ENCODE measurements around the gene ANKS1A. TPM values are rescaled to one million over a fixed set of nuclear protein-coding genes. Genes with fewer than 3 reads are reported as not detected.
"Not testable (repeated sequence)": the region's sequence is repeated elsewhere in the genome, so short reads cannot be mapped to it uniquely, and the experiment has no call there.

Gene ANKS1A
- total and polyA plus RNA-seq, 2 experiments from 2014 or later, result 12.1 to 31.9 TPM

GRCh38 chr6:34839666-34840352, 49.2 kb upstream of the ANKS1A start (continued):
- TF ChIP-seq ZNF462 (CRISPR knock-in tag; IDR thresholded peaks at IDR 0.05) (no peak), STAT1 (IDR thresholded peaks at IDR 0.05; ENCODE audit: unreplicated experiment) (no peak), CTCF (conservative IDR thresholded peaks at IDR 0.05; ENCODE audit: low read depth in 2 of 2) (no peak), POLR2AphosphoS5 (IDR thresholded peaks at IDR 0.05; ENCODE audit: low read depth) (no peak), CREB1 (CRISPR knock-in tag; IDR thresholded peaks at IDR 0.05; ENCODE audit: low read depth) (no peak), ZNF331 (CRISPR knock-in tag; IDR thresholded peaks at IDR 0.05; ENCODE audit: low read depth) (no peak), EZH2 (IDR thresholded peaks at IDR 0.05; ENCODE audit: low read depth, unreplicated experiment) (no peak), JUNB (IDR thresholded peaks at IDR 0.05; ENCODE audit: unreplicated experiment) (no peak), ETS1 (IDR thresholded peaks at IDR 0.05) (no peak), EZH2phosphoT487 (IDR thresholded peaks at IDR 0.05; ENCODE audit: unreplicated experiment) (no peak), NANOG (IDR thresholded peaks at IDR 0.05; ENCODE audit: borderline replicate concordance) (no peak), ZNF114 (CRISPR knock-in tag; IDR thresholded peaks at IDR 0.05) (no peak)

GRCh38 chr6:34849066-34849465, 40.0 kb upstream of the ANKS1A start:
- not testable (repeated sequence) for H3K9me2 ChIP-seq (ENCODE audit: insufficient read depth)

More at GRCh38 chr6:34849066-34849465, 40.0 kb upstream of the ANKS1A start:
- H2AFZ ChIP-seq; H3K79me2 ChIP-seq (replicated peaks; ENCODE audit: insufficient read depth); H3K27ac Mint-ChIP-seq; DNase-seq (ENCODE audit: low spot score); H4K20me1 ChIP-seq (replicated peaks; ENCODE audit: insufficient read depth); H3K4me1 ChIP-seq (ENCODE audit: insufficient read depth); H3F3A ChIP-seq (replicated peaks; ENCODE audit: low read depth); H3K4me2 ChIP-seq; H3K27me3 ChIP-seq (ENCODE audit: insufficient read depth); H3K9me3 Mint-ChIP-seq; H3K4me3 ChIP-seq; ATAC-seq; H3K4me3 Mint-ChIP-seq; H3K36me3 ChIP-seq (ENCODE audit: insufficient read depth); H3K27ac ChIP-seq (ENCODE audit: low read depth); H3K27me3 Mint-ChIP-seq (ENCODE audit: insufficient read depth, low read depth, poor library complexity): not testable (repeated sequence)
- H3K36me3 Mint-ChIP-seq (ENCODE audit: low read depth), result peaks cover 36% of the 10 kb centered on the region
- peaks cover 15% of the 10 kb centered on the region for H3K4me1 Mint-ChIP-seq

All from GM23338 (cell line).